Measurements from ENCODE around the gene KRTAP24-1. TPM values are rescaled to one million over a fixed set of nuclear protein-coding genes. Genes with fewer than 3 reads are reported as not detected.

The KRTAP24-1 gene
- total RNA-seq (2014; rRNA removed; shearing (Covaris generic)), result not detected in 2 replicates

GRCh38 chr21:30282850-30283249 lies at the start of gene KRTAP24-1:
TSS of gene KRTAP24-1 (minus strand) at chr21:30282950. CDS start at chr21:30282932, 18 bp downstream.
- no peak for DNase-seq (ENCODE audit: low spot score)

GRCh38 chr21:30329203-30329875 lies 46.6 kb upstream of the KRTAP24-1 start:
- no peak for DNase-seq (ENCODE audit: low spot score)

- no peak for DNase-seq (ENCODE audit: low spot score)
Measured at GRCh38 chr21:30326390-30326789, 43.6 kb upstream of the KRTAP24-1 start.

- DNase-seq (ENCODE audit: low spot score), result no peak
Measured at GRCh38 chr21:30320215-30320614, 37.5 kb upstream of the KRTAP24-1 start, which contains the start of gene KRTAP26-1. TSS of gene KRTAP26-1 (minus strand) at chr21:30320315. CDS start at chr21:30320035, 280 bp downstream.

GRCh38 chr21:30315701-30316100 lies 33.0 kb upstream of the KRTAP24-1 start:
- DNase-seq (ENCODE audit: low spot score), result no peak

- DNase-seq (ENCODE audit: low spot score), result no peak
Measured at GRCh38 chr21:30306884-30307283, 24.1 kb upstream of the KRTAP24-1 start.

- DNase-seq (ENCODE audit: low spot score), result no peak
Measured at GRCh38 chr21:30305136-30305535, 22.4 kb upstream of the KRTAP24-1 start.

GRCh38 chr21:30289215-30289614 lies 6.5 kb upstream of the KRTAP24-1 start, which contains the start of gene KRTAP25-1:
TSS of gene KRTAP25-1 (minus strand) at chr21:30289514. CDS start at chr21:30289490, 24 bp downstream.
- no peak for DNase-seq (ENCODE audit: low spot score)

- no peak for DNase-seq (ENCODE audit: low spot score)
Measured at GRCh38 chr21:30271611-30272010, 11.1 kb downstream of the KRTAP24-1 start.

GRCh38 chr21:30271156-30271555 lies 11.6 kb downstream of the KRTAP24-1 start:
- DNase-seq (ENCODE audit: low spot score), result no peak

- no peak for DNase-seq (ENCODE audit: low spot score)
Measured at GRCh38 chr21:30269803-30270530, 12.8 kb downstream of the KRTAP24-1 start.

GRCh38 chr21:30268608-30269197 lies 14.0 kb downstream of the KRTAP24-1 start:
- no peak for DNase-seq (ENCODE audit: low spot score)

- peak; percentile 27 for DNase-seq (ENCODE audit: low spot score)
Measured at GRCh38 chr21:30257773-30258172, 25.0 kb downstream of the KRTAP24-1 start.

- peak; percentile 23 for DNase-seq (ENCODE audit: low spot score)
Measured at GRCh38 chr21:30256100-30256499, 26.6 kb downstream of the KRTAP24-1 start.

- no peak for DNase-seq (ENCODE audit: low spot score)
Measured at GRCh38 chr21:30255679-30256078, 27.1 kb downstream of the KRTAP24-1 start.

GRCh38 chr21:30251781-30252180 lies 31.0 kb downstream of the KRTAP24-1 start:
- DNase-seq (ENCODE audit: low spot score), result no peak

GRCh38 chr21:30249936-30250335 lies 32.8 kb downstream of the KRTAP24-1 start:
- no peak for DNase-seq (ENCODE audit: low spot score)

GRCh38 chr21:30248844-30249243 lies 33.9 kb downstream of the KRTAP24-1 start:
- no peak for DNase-seq (ENCODE audit: low spot score)

- no peak for DNase-seq (ENCODE audit: low spot score)
Measured at GRCh38 chr21:30245061-30245460, 37.7 kb downstream of the KRTAP24-1 start.

GRCh38 chr21:30243691-30244090 lies 39.1 kb downstream of the KRTAP24-1 start:
- DNase-seq (ENCODE audit: low spot score), result no peak

- no peak for DNase-seq (ENCODE audit: low spot score)
Measured at GRCh38 chr21:30240661-30241060, 42.1 kb downstream of the KRTAP24-1 start.

GRCh38 chr21:30238168-30238567 lies 44.6 kb downstream of the KRTAP24-1 start:
- DNase-seq (ENCODE audit: low spot score), result no peak

GRCh38 chr21:30234643-30235042 lies 48.1 kb downstream of the KRTAP24-1 start:
- DNase-seq (ENCODE audit: low spot score), result no peak
